Activated T-helper 1 cell treated with Interleukin-2 at 50 U/mL for 16 hours (primary cell): ENCODE data around the gene BORCS8.
"Not testable (repeated sequence)": the region's sequence is repeated elsewhere in the genome, so short reads cannot be mapped to it uniquely, and the experiment has no call there.

Source experiments
- DNase-seq: peaks from one replicate; pipeline ENCODE4 v3.0.0-alpha.2; 2020; ENCODE audit warnings: low read depth

BORCS8 gene

DNA sequence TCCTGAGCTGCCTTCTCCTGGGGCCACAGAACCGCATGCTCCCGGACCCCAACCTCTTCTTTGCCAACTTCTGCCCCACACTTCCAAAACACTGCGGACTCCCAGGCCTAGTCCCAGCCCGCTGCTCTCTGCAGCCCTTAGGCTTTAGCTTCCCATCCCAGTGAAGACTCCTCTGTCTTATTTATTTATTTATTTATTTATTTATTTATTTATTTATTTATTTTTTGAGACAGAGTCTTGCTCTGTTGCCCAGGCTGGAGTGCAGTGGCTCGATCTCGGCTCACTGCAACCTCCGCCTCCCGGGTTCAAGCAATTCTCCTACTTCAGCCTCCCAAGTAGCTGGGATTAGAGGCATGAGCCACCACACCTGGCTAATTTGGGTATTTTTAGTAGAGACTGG, 43.4 kb downstream of the BORCS8 start:
- not testable (repeated sequence) for DNase-seq

GRCh38 chr19:19147344-19147743, 44.6 kb downstream of the BORCS8 start:
- no peak for DNase-seq

GRCh38 chr19:19146865-19147264, 45.1 kb downstream of the BORCS8 start:
- DNase-seq, result no peak

- DNase-seq, result peak; percentile 78
Measured at GRCh38 chr19:19145684-19146608, 46.0 kb downstream of the BORCS8 start.

DNA sequence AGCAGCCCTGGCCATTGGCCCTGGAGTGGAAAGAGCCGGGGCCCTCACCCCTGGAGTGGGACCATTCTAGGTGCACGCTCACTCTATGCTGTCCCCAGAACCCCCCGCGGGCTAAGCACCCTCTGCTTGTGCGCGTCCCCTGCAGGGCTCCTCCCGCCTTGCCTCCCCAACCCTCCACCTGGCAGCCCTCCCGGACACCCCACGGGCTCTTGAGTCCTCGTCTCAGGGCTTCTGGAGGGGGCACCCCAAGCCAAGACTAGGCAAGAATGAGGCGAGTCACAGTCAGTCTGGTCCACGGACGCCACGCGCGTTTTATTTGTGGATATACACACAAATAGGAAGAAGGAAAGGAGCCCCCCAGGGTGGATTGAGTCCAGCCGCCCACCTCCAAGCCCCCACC, 46.7 kb downstream of the BORCS8 start:
- no peak for DNase-seq

DNA sequence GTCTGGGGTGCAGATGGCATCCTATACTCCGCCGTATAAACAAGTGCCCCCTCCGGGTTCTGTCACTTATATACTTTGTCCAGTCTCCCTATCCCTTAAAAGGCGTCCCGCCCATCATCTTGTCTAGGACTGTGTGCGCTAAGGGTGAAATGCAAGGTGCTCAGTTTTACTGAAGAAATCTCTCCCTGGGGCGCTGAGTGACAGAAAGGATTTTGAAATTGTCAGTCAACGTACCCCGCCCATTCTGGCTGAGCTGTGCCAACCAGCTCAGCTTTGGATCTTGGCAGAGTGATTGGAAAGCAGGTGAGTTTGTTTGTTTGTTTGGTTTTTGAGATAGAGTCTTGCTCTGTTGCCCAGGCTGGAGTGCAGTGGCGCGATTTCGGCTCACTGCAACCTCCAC, 49.6 kb downstream of the BORCS8 start:
- no peak for DNase-seq

GRCh38 chr19:19140476-19140875, 51.5 kb downstream of the BORCS8 start:
- no peak for DNase-seq

- DNase-seq, result no peak
Measured at GRCh38 chr19:19139876-19140229, 52.1 kb downstream of the BORCS8 start.

DNA sequence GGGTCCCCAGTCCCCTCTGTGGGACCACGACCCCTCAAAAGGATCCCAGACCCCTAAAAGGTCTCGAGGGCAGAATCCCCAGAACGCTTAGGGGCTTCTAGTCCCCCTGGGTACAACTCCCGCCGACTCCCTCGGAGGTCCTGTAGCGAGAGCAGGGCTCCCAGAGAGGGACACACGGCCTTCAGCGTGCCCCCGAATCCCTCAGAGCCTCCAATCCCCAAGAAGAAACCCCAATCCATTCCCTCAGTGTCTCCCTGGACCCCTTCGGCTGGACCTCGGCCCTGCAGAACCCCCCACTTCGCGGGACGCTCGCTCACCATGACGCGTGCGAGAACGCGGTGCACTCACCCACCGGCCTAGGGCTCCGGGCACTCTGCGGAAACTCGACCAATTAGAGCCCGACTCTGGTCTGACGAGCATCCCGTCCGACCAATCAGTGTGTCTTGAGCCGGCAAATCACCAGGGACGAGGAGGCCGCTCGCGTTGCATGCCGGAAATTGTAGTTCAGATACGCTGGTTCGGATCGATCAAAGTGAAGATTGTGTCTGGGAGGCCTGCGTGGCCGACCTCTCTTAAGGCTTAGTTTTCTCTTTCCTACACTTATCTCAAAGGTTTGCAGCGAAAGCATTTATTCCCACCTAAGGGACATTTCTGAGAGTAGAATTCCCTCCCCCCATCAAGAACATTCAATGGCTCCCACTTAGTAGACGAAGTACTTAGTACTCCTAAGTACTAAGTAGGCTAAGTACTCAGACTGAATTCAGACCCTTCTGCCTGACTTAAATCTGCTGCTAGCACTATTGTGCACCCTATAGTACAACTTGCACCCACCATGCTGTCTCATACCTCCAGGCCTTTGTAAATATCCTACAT, 53.6 kb downstream of the BORCS8 start, which contains the start of gene TMEM161A:
Gene TMEM161A (minus strand): TSS at position 370 of the 873 bp plus-strand sequence. CDS start 50 bp downstream, at position 320.
- peak; percentile 91 for DNase-seq

- no peak for DNase-seq
Measured at GRCh38 chr19:19137556-19138108, 54.3 kb downstream of the BORCS8 start.

DNA sequence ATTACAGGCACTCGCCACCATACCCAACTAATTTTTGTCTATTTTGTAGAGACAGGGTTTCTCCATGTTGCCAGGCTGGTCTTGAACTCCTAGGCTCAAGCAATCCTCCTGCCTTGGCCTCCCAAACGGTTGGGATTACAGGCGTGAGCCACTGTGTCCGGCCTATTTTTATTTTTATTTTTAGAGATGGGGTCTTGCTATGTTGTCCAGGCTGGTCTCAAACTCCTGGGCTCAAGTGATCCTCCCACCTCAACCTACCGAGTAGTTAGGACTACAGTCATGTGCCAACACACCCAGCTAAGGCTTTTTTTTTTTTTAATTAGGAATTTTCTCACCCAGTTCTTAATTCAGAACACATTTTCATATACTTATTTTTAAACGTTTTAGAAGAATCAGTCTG, 56.2 kb downstream of the BORCS8 start:
- DNase-seq, result not testable (repeated sequence)

DNA sequence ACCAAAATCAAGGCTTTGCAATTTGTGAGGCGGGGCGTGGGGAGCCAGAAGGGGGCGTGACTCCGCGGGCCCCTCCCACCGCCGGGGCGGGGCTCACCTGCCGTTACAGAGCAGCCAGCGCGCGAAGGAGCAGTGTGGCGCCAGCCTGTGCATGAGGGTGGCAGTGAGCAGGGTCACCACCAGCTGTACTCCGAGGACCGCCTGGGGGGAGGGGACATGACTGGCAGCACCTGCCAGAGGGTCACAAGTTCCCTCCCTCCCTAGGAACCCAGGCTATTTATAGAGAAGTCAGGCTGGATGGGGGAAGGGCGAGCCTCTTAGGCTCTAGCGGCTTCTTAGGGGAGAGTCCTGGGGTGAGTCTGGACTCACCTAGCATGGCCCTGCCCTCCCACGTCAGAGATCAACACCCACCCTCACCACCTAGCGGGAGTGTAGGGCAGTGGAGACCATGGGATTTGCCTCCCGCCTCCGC, 57.2 kb downstream of the BORCS8 start:
- no peak for DNase-seq

DNA sequence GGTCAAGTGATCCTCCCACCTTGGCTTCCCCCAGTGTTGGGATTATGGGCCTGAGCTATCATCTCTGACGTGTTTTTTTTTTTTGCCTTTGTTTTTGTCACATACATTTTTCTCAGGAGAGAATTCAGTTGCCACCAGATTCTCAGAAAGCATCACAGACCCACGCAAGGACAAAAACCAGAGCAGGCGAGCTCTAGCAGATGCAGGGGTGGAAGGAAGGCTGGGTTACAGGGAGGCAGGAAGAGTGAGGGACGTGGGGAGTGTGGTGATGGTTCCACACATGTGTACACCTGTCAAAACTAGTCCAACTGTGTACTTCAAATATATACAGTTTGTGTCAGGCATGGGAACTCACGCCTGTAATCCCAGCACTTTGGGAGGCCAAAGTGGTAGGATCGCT, 58.0 kb downstream of the BORCS8 start:
- no peak for DNase-seq

- no peak for DNase-seq
Measured at GRCh38 chr19:19132912-19133311, 59.0 kb downstream of the BORCS8 start.

- DNase-seq, result no peak
Measured at GRCh38 chr19:19131989-19132388, 60.0 kb downstream of the BORCS8 start.
